ENCODE data around the gene RABAC1. TPM values are rescaled to one million over a fixed set of nuclear protein-coding genes. Genes with fewer than 3 reads are reported as not detected.
A peak's percentile ranks its signal among the peaks of the same experiment; 100 is the strongest.

Gene RABAC1
- total RNA-seq, 1 donor = 105 TPM

GRCh38 chr19:41937525-41938468 lies 21.3 kb downstream of the RABAC1 start:
- TF ChIP-seq CTCF (IDR thresholded peaks at IDR 0.05; ENCODE audit: insufficient read depth, low read depth, low read length) = no peak
- H3K4me3 ChIP-seq (ENCODE audit: low read depth, low read length) = no peak overlapping the region
- DNase-seq (ENCODE audit: low read depth) = no peak

- DNase-seq (ENCODE audit: low read depth) = no peak
- H3K4me3 ChIP-seq (ENCODE audit: low read depth, low read length) = no peak overlapping the region
- no peak for TF ChIP-seq CTCF (IDR thresholded peaks at IDR 0.05; ENCODE audit: insufficient read depth, low read depth, low read length)
Observed at GRCh38 chr19:41936961-41937360, 22.2 kb downstream of the RABAC1 start.

GRCh38 chr19:41936416-41936850 lies 22.7 kb downstream of the RABAC1 start:
- peak; percentile 13 for DNase-seq (ENCODE audit: low read depth)
- no peak overlapping the region for H3K4me3 ChIP-seq (ENCODE audit: low read depth, low read length)
- no peak for TF ChIP-seq CTCF (IDR thresholded peaks at IDR 0.05; ENCODE audit: insufficient read depth, low read depth, low read length)

GRCh38 chr19:41935760-41936415 lies 23.2 kb downstream of the RABAC1 start:
- H3K4me3 ChIP-seq (ENCODE audit: low read depth, low read length) = no peak overlapping the region
- no peak for TF ChIP-seq CTCF (IDR thresholded peaks at IDR 0.05; ENCODE audit: insufficient read depth, low read depth, low read length)
- DNase-seq (ENCODE audit: low read depth) = peak; percentile 51

GRCh38 chr19:41934849-41935374 lies 24.2 kb downstream of the RABAC1 start:
- H3K4me3 ChIP-seq (ENCODE audit: low read depth, low read length) = no peak overlapping the region
- DNase-seq (ENCODE audit: low read depth) = peak; percentile 57
- peak; percentile 96 for TF ChIP-seq CTCF (IDR thresholded peaks at IDR 0.05; ENCODE audit: insufficient read depth, low read depth, low read length)

- DNase-seq (ENCODE audit: low read depth) = no peak
- H3K4me3 ChIP-seq (ENCODE audit: low read depth, low read length) = no peak overlapping the region
- TF ChIP-seq CTCF (IDR thresholded peaks at IDR 0.05; ENCODE audit: insufficient read depth, low read depth, low read length) = no peak
Observed at GRCh38 chr19:41933693-41934426, 25.3 kb downstream of the RABAC1 start.
